ENCODE measurements around the gene ZNF619. TPM values are rescaled to one million over a fixed set of nuclear protein-coding genes. Genes with fewer than 3 reads are reported as not detected.
A peak's percentile ranks its signal among the peaks of the same experiment; 100 is the strongest.

ZNF619 gene
- total and polyA plus RNA-seq, 9 of the 15 experiments (the other 6 are each of a cell fraction or from before 2014, with no cell fraction given) = 1.3 to 9.1 (median 6.3) TPM

- TF ChIP-seq MNT (conservative IDR thresholded peaks at IDR 0.05) (peak; percentile 92 to 95), NR3C1 (CRISPR knock-in tag; IDR thresholded peaks at IDR 0.05) (no peak), SMARCC2 (IDR thresholded peaks at IDR 0.05; ENCODE audit: low read depth) (no peak), NBN (IDR thresholded peaks at IDR 0.05; ENCODE audit: low read depth) (peak; percentile 19; the same call in 1 of the 2 replicates), BMI1 (IDR thresholded peaks at IDR 0.05; ENCODE audit: low read length) (no peak), POU5F1 (IDR thresholded peaks at IDR 0.05; ENCODE audit: borderline replicate concordance, low read depth, low read length, partially characterized antibody) (no peak), ZNF830 (CRISPR knock-in tag; IDR thresholded peaks at IDR 0.05) (no peak), HDAC3 (IDR thresholded peaks at IDR 0.05; ENCODE audit: borderline replicate concordance, partially characterized antibody) (no peak), ZNF764 (CRISPR knock-in tag; IDR thresholded peaks at IDR 0.05; ENCODE audit: low read depth) (peak; percentile 54; the same call in 1 of the 2 replicates), RERE (CRISPR knock-in tag; IDR thresholded peaks at IDR 0.05; ENCODE audit: borderline replicate concordance) (no peak), CREB1 (IDR thresholded peaks at IDR 0.05) (peak; percentile 84), CREB1 (CRISPR knock-in tag; IDR thresholded peaks at IDR 0.05) (peak; percentile 90), MYBL2 (IDR thresholded peaks at IDR 0.05; ENCODE audit: low read depth) (no peak; the same call in 1 of the 2 replicates), MYBL2 (CRISPR knock-in tag; IDR thresholded peaks at IDR 0.05; ENCODE audit: borderline replicate concordance) (no peak), ZBTB7A (IDR thresholded peaks at IDR 0.05; ENCODE audit: borderline replicate concordance, control insufficient read depth, low read depth, low read length) (no peak), MTF1 (CRISPR knock-in tag; IDR thresholded peaks at IDR 0.05; ENCODE audit: borderline replicate concordance) (no peak)
- TF ChIP-seq, protein P1, sequence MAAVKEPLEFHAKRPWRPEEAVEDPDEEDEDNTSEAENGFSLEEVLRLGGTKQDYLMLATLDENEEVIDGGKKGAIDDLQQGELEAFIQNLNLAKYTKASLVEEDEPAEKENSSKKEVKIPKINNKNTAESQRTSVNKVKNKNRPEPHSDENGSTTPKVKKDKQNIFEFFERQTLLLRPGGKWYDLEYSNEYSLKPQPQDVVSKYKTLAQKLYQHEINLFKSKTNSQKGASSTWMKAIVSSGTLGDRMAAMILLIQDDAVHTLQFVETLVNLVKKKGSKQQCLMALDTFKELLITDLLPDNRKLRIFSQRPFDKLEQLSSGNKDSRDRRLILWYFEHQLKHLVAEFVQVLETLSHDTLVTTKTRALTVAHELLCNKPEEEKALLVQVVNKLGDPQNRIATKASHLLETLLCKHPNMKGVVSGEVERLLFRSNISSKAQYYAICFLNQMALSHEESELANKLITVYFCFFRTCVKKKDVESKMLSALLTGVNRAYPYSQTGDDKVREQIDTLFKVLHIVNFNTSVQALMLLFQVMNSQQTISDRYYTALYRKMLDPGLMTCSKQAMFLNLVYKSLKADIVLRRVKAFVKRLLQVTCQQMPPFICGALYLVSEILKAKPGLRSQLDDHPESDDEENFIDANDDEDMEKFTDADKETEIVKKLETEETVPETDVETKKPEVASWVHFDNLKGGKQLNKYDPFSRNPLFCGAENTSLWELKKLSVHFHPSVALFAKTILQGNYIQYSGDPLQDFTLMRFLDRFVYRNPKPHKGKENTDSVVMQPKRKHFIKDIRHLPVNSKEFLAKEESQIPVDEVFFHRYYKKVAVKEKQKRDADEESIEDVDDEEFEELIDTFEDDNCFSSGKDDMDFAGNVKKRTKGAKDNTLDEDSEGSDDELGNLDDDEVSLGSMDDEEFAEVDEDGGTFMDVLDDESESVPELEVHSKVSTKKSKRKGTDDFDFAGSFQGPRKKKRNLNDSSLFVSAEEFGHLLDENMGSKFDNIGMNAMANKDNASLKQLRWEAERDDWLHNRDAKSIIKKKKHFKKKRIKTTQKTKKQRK (IDR thresholded peaks at IDR 0.05; ENCODE audit: borderline replicate concordance, low read depth, low read length) = no peak
Observed at GRCh38 chr3:40452876-40453730, 23.8 kb upstream of the ZNF619 start (continued).

Data from K562 (cell line).